HG03135 (cell line): ENCODE results near the gene VARS1.
"Not testable (repeated sequence)": the region's sequence is repeated elsewhere in the genome, so short reads cannot be mapped to it uniquely, and the experiment has no call there.

Source experiments
- ATAC-seq: cut with Tn5 transposase; IDR thresholded peaks from one replicate; pipeline ENCODE4 v1.9.1; 2021; ENCODE audit warnings: mild to moderate bottlenecking, moderate library complexity; ENCODE audit not compliant: unreplicated experiment

The VARS1 gene

GRCh38 chr6:31822036-31822821 lies 26.7 kb upstream of the VARS1 start:
- no peak for ATAC-seq

- no peak for ATAC-seq
Observed at GRCh38 chr6:31821301-31822035, 25.9 kb upstream of the VARS1 start.

- ATAC-seq, result not testable (repeated sequence)
Observed at GRCh38 chr6:31820399-31820798, 24.8 kb upstream of the VARS1 start.

- no peak for ATAC-seq
Observed at GRCh38 chr6:31819871-31820299, 24.3 kb upstream of the VARS1 start.

- ATAC-seq, result not testable (repeated sequence)
Observed at GRCh38 chr6:31817929-31818511, 22.5 kb upstream of the VARS1 start.

GRCh38 chr6:31817133-31817928 lies 21.8 kb upstream of the VARS1 start:
- ATAC-seq, result not testable (repeated sequence)

- ATAC-seq, result no peak
Observed at GRCh38 chr6:31815025-31815838, 19.7 kb upstream of the VARS1 start, which contains the start of the genes HSPA1A and HSPA1L. TSS of gene HSPA1A (plus strand) at chr6:31815543. CDS start at chr6:31815757, 214 bp downstream. TSS of gene HSPA1L (minus strand) at chr6:31815283. CDS start at chr6:31811972, 3,311 bp downstream.

- ATAC-seq, result no peak
Observed at GRCh38 chr6:31814677-31815024, 19.1 kb upstream of the VARS1 start.

GRCh38 chr6:31813465-31813849 lies 17.9 kb upstream of the VARS1 start:
- no peak for ATAC-seq

- ATAC-seq, result no peak
Observed at GRCh38 chr6:31811645-31812044, 16.1 kb upstream of the VARS1 start.

- not testable (repeated sequence) for ATAC-seq
Observed at GRCh38 chr6:31808599-31808998, 13.0 kb upstream of the VARS1 start.

GRCh38 chr6:31806470-31807272 lies 11.1 kb upstream of the VARS1 start, which contains the start of gene LSM2:
TSS of gene LSM2 (minus strand) at chr6:31806966. CDS start at chr6:31806757, 209 bp downstream.
- ATAC-seq, result peak; percentile 84

GRCh38 chr6:31805939-31806469 lies 10.5 kb upstream of the VARS1 start:
- ATAC-seq, result peak; percentile 20

- not testable (repeated sequence) for ATAC-seq
Observed at GRCh38 chr6:31801031-31801927, 5.7 kb upstream of the VARS1 start.

GRCh38 chr6:31799781-31800180 lies 4.2 kb upstream of the VARS1 start:
- no peak for ATAC-seq

GRCh38 chr6:31797588-31797987 lies 2.0 kb upstream of the VARS1 start:
- no peak for ATAC-seq

GRCh38 chr6:31796993-31797385 lies 1.4 kb upstream of the VARS1 start:
- ATAC-seq, result no peak
